Mesendoderm (in vitro differentiated cells): ENCODE measurements around the gene SIRPD.

Experiments used
- DNase-seq: peaks from one replicate; pipeline ENCODE4 v3.0.0; 2013
- H2AK5ac ChIP-seq: 2 replicates; pipeline ENCODE4 v1.6.1; 2013; ENCODE audit warnings: low read length, inconsistent platforms
- H2BK120ac ChIP-seq: 2 replicates; pipeline ENCODE4 v1.6.1; 2013; ENCODE audit warnings: low read depth, mild to moderate bottlenecking, low read length, moderate library complexity, mixed read lengths
- H2BK15ac ChIP-seq: replicated peaks from 2 replicates; pipeline ENCODE4 v1.6.1; 2013; ENCODE audit warnings: low read depth, mild to moderate bottlenecking, moderate library complexity
- H2BK5ac ChIP-seq: 2 replicates; pipeline ENCODE4 v1.6.1; 2013; ENCODE audit warnings: low read length, inconsistent platforms
- H3K18ac ChIP-seq: 2 replicates; pipeline ENCODE4 v1.6.1; 2013; ENCODE audit warnings: mild to moderate bottlenecking, low read length, mixed read lengths
- H3K23ac ChIP-seq: one replicate; pipeline ENCODE4 v1.6.1; 2013; ENCODE audit warnings: low read length
- H3K27ac ChIP-seq: 2 replicates; pipeline ENCODE4 v1.5.1; 2013; ENCODE audit warnings: low read depth, mild to moderate bottlenecking, inconsistent platforms, low read length, moderate library complexity
- H3K27me3 ChIP-seq: 2 replicates; pipeline ENCODE4 v1.6.1; 2013; ENCODE audit warnings: low read length, control low read depth, mild to moderate bottlenecking, inconsistent platforms; ENCODE audit not compliant: insufficient read depth, poor library complexity
- H3K36me3 ChIP-seq: 2 replicates; pipeline ENCODE4 v1.6.1; 2013; ENCODE audit warnings: low read length, inconsistent platforms; ENCODE audit not compliant: control insufficient read depth, insufficient read depth
- H3K4ac ChIP-seq: one replicate; pipeline ENCODE4 v1.6.1; 2013; ENCODE audit warnings: low read depth, mild to moderate bottlenecking, low read length, moderate library complexity
- H3K4me1 ChIP-seq: 2 replicates; pipeline ENCODE4 v1.6.1; 2013; ENCODE audit warnings: low read depth, low read length, inconsistent platforms; ENCODE audit not compliant: control insufficient read depth
- H3K4me2 ChIP-seq: 2 replicates; pipeline ENCODE4 v1.6.1; 2013; ENCODE audit warnings: low read length
- H3K4me3 ChIP-seq: 2 replicates; pipeline ENCODE4 v1.5.1; 2013; ENCODE audit warnings: mild to moderate bottlenecking, low read length
- H3K56ac ChIP-seq: one replicate; pipeline ENCODE4 v1.6.1; 2013; ENCODE audit warnings: low read length
- H3K79me1 ChIP-seq: 2 replicates; pipeline ENCODE4 v1.6.1; 2013; ENCODE audit warnings: low read length, inconsistent platforms
- H3K79me2 ChIP-seq: 2 replicates; pipeline ENCODE4 v1.6.1; 2013; ENCODE audit warnings: mild to moderate bottlenecking, low read length; ENCODE audit not compliant: control insufficient read depth, insufficient read depth
- H3K9ac ChIP-seq: 2 replicates; pipeline ENCODE4 v1.6.1; 2013; ENCODE audit warnings: low read length, inconsistent platforms
- H4K5ac ChIP-seq: one replicate; pipeline ENCODE4 v1.6.1; 2013; ENCODE audit warnings: low read length
- H4K8ac ChIP-seq: one replicate; pipeline ENCODE4 v1.6.1; 2013; ENCODE audit warnings: low read depth, mild to moderate bottlenecking, control low read depth, low read length, moderate library complexity
- WGBS: extraction: QIAGEN DNeasy Blood & Tissue Kit; methylation state at CpG from one replicate; pipeline ENCODE4 v1.1.7; 2013; ENCODE audit warnings: low lambda C conversion rate, missing lambda C conversion rate; ENCODE audit not compliant: insufficient coverage; ENCODE audit errors: extremely low coverage; 5-methylcytosine and 5-hydroxymethylcytosine counted together

SIRPD gene

DNA sequence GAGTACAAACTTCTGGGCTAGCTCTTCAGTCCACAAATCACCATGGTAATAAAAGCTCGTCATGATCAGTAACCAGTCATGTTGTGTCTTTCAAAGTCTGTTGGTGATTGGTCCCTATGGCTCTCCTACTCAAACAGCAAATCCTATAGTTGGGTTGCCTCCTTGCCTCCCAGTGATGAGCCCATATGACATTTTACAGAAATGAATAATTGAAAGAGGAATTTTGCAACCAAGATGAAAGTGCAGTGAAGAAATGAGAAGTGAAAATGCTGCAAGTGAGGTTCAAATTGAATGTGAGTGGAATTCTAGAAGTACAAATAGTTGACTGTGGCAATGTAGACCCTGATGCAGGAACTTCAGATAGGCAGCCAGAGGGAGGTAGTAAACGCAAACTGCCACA lies 5.1 kb upstream of the SIRPD start:
- H3K18ac ChIP-seq = no peak overlapping the region
- no peaks in the 10 kb centered on the region for H3K36me3 ChIP-seq
- no peak overlapping the region for H3K4me3 ChIP-seq
- no peak overlapping the region for H3K56ac ChIP-seq
- no peaks in the 10 kb centered on the region for H3K27me3 ChIP-seq
- H3K79me2 ChIP-seq = no peaks in the 10 kb centered on the region
- H3K4me2 ChIP-seq = no peak overlapping the region
- no peak overlapping the region for H2BK15ac ChIP-seq
- WGBS = no CpG with 5 or more reads among the region's 2 CpGs
- no peak overlapping the region for H3K4ac ChIP-seq
- H4K5ac ChIP-seq = no peak overlapping the region
- no peak overlapping the region for H2BK120ac ChIP-seq
- no peaks in the 10 kb centered on the region for H3K79me1 ChIP-seq
- no peaks in the 10 kb centered on the region for H3K4me1 ChIP-seq
- no peak overlapping the region for H3K9ac ChIP-seq
- H2AK5ac ChIP-seq = no peak overlapping the region
- no peak overlapping the region for H3K27ac ChIP-seq
- no peak for DNase-seq
- no peak overlapping the region for H4K8ac ChIP-seq
- no peak overlapping the region for H2BK5ac ChIP-seq
- H3K23ac ChIP-seq = no peak overlapping the region

DNA sequence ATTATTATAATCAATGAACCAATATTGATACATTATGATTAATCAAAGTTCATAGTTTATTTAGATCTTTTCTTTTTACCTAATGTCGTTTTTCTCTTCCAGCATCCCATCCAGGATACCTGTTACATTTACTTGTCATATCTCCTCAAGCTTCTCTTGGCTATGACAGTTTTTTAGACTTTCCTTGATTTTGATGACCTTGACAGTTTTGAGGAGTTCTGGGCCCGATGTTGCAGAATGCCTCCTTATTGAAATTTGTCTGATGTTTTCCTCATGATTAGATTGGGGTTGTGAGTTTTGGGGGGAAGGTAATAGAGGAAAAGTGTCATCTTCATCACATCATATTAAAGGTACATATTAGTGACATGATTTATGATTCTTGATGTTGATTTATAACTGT lies 3.8 kb upstream of the SIRPD start:
- H3K27ac ChIP-seq = no peak overlapping the region
- no peak overlapping the region for H2AK5ac ChIP-seq
- no peak overlapping the region for H4K5ac ChIP-seq
- no peaks in the 10 kb centered on the region for H3K79me2 ChIP-seq
- no peak for DNase-seq
- H3K23ac ChIP-seq = no peak overlapping the region
- no peak overlapping the region for H3K18ac ChIP-seq
- no peaks in the 10 kb centered on the region for H3K36me3 ChIP-seq
- H3K56ac ChIP-seq = no peak overlapping the region
- H3K79me1 ChIP-seq = no peaks in the 10 kb centered on the region
- no peak overlapping the region for H2BK15ac ChIP-seq
- H3K4me1 ChIP-seq = no peaks in the 10 kb centered on the region
- no peak overlapping the region for H2BK5ac ChIP-seq
- no peak overlapping the region for H3K4me3 ChIP-seq
- H3K4me2 ChIP-seq = no peak overlapping the region
- H4K8ac ChIP-seq = no peak overlapping the region
- H3K9ac ChIP-seq = no peak overlapping the region
- no peaks in the 10 kb centered on the region for H3K27me3 ChIP-seq
- no peak overlapping the region for H2BK120ac ChIP-seq
- no CpG with 5 or more reads among the region's 2 CpGs for WGBS
- no peak overlapping the region for H3K4ac ChIP-seq

DNA sequence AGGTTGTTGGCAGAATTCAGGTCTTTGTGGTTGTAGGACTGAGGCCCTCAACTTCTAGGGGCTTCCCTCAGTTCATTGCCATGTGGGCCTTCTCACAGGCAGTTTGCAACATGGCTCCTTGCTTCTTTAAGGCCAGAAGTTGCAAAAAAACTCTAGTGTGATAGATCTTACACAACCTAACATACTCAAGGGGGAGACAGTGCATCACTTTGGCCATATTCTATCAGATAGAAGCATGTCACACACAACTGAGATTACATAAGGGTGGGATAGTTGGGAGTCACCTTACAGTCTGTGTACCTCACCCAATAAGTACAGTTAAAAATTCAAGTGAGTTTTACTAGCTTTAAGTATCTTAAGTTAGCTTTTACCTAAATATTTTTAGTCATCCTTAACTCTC lies 1.6 kb downstream of the SIRPD start:
- H3K9ac ChIP-seq = no peak overlapping the region
- H3K4ac ChIP-seq = no peak overlapping the region
- H2BK5ac ChIP-seq = no peak overlapping the region
- H3K18ac ChIP-seq = no peak overlapping the region
- H2AK5ac ChIP-seq = no peak overlapping the region
- H3K27me3 ChIP-seq = no peaks in the 10 kb centered on the region
- no peak overlapping the region for H4K5ac ChIP-seq
- H3K23ac ChIP-seq = no peak overlapping the region
- no peaks in the 10 kb centered on the region for H3K36me3 ChIP-seq
- H3K4me2 ChIP-seq = no peak overlapping the region
- no peaks in the 10 kb centered on the region for H3K79me2 ChIP-seq
- no peaks in the 10 kb centered on the region for H3K4me1 ChIP-seq
- no peaks in the 10 kb centered on the region for H3K79me1 ChIP-seq
- H3K56ac ChIP-seq = no peak overlapping the region
- no peak overlapping the region for H2BK120ac ChIP-seq
- no peak for DNase-seq
- H2BK15ac ChIP-seq = no peak overlapping the region
- no peak overlapping the region for H3K4me3 ChIP-seq
- no peak overlapping the region for H4K8ac ChIP-seq
- H3K27ac ChIP-seq = no peak overlapping the region

DNA sequence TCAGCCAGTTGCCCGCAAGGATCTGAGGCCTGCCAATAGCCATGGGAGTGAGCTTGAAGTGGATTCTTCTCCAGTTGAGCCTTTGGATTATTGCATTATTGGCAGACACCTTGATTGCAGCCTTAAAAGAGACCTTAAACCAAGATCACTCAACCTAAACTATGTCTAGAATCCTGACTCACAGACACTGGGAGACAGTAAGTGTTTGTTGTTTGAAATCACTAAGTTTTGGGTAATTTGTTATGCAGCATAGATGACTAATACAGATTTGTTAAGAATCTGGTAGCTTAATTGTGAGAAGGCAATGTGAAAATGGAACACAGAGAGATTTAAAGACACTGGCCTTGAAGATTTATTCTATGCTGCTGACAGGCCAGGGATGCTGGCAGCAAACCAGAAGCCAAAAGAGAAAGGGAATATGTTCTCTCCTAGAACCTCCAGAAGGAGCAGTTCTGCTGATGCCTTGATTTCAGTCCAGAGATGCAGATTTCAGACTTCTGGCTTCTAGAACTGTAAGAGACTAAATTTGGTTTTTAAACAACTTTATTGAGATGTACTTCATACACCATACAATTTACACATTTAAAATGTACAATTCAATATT lies 17.6 kb downstream of the SIRPD start:
- no peak overlapping the region for H3K23ac ChIP-seq
- H3K4me3 ChIP-seq = no peak overlapping the region
- no peak overlapping the region for H4K5ac ChIP-seq
- H3K4me1 ChIP-seq = no peaks in the 10 kb centered on the region
- H3K9ac ChIP-seq = no peak overlapping the region
- no peak overlapping the region for H2BK15ac ChIP-seq
- no peak overlapping the region for H3K4ac ChIP-seq
- H3K79me1 ChIP-seq = no peaks in the 10 kb centered on the region
- no peak overlapping the region for H3K56ac ChIP-seq
- H3K36me3 ChIP-seq = no peaks in the 10 kb centered on the region
- no peak overlapping the region for H2BK120ac ChIP-seq
- WGBS = no CpG with 5 or more reads among the region's 1 CpG
- no peak overlapping the region for H4K8ac ChIP-seq
- no peak for DNase-seq
- H2BK5ac ChIP-seq = no peak overlapping the region
- no peak overlapping the region for H3K18ac ChIP-seq
- no peak overlapping the region for H3K27ac ChIP-seq
- H3K4me2 ChIP-seq = no peak overlapping the region
- no peaks in the 10 kb centered on the region for H3K79me2 ChIP-seq
- H2AK5ac ChIP-seq = no peak overlapping the region
- H3K27me3 ChIP-seq = no peaks in the 10 kb centered on the region

DNA sequence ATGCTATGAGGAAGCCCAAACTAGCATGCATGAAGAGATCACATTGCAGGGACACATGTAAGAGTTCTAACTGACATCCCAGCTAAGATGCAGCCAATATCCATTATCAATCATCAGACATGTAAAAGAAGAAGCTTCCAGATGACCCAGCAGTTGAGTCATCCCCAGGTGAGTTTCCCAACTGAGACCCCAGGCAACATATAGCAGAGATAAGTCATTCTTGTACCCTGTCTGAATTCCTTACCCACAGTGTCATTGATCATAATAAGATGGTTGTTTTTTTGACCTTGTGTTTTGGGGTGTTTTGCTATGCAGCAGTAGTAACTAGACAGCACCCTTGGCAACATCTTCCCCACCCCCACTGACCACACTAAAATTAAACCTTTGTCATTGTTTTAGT lies 18.9 kb downstream of the SIRPD start:
- Histone ChIP-seq H2AK5ac (no peak overlapping the region), H2BK120ac (no peak overlapping the region), H3K4me1 (no peaks in the 10 kb centered on the region), H3K9ac (no peak overlapping the region), H3K4ac (no peak overlapping the region), H3K27me3 (no peaks in the 10 kb centered on the region), H2BK15ac (no peak overlapping the region), H3K36me3 (no peaks in the 10 kb centered on the region), H3K56ac (no peak overlapping the region), H3K18ac (no peak overlapping the region), H4K5ac (no peak overlapping the region), H3K79me2 (no peaks in the 10 kb centered on the region), H3K4me2 (no peak overlapping the region), H4K8ac (no peak overlapping the region), H3K4me3 (no peak overlapping the region), H2BK5ac (no peak overlapping the region), H3K79me1 (no peaks in the 10 kb centered on the region), H3K27ac (no peak overlapping the region), H3K23ac (no peak overlapping the region)
- DNase-seq = no peak

DNA sequence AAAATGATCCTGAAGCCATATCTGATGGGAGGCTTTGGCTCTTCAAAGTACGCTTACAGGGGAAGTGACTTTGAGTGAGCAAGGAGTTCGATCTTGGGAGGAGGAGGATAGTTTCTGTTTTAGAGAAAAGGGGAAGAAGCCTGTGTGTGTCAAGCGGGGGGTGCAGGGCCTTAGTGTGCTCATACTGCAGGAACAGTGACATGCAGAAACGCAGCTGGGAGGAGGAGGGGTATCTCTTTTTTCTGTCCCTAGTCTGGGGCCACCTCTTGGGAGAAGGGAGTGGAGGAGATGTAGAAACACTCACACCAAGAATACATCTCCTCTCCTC lies 19.8 kb downstream of the SIRPD start:
- no peak overlapping the region for H2BK15ac ChIP-seq
- H3K4me2 ChIP-seq = no peak overlapping the region
- H3K18ac ChIP-seq = no peak overlapping the region
- H3K36me3 ChIP-seq = no peaks in the 10 kb centered on the region
- no peak overlapping the region for H2AK5ac ChIP-seq
- no peak for DNase-seq
- WGBS = no CpG with 5 or more reads among the region's 4 CpGs
- no peaks in the 10 kb centered on the region for H3K79me1 ChIP-seq
- no peaks in the 10 kb centered on the region for H3K27me3 ChIP-seq
- H3K4me3 ChIP-seq = no peak overlapping the region
- no peak overlapping the region for H4K8ac ChIP-seq
- no peaks in the 10 kb centered on the region for H3K79me2 ChIP-seq
- no peaks in the 10 kb centered on the region for H3K4me1 ChIP-seq
- H2BK5ac ChIP-seq = no peak overlapping the region
- no peak overlapping the region for H3K23ac ChIP-seq
- no peak overlapping the region for H4K5ac ChIP-seq
- no peak overlapping the region for H3K4ac ChIP-seq
- H3K27ac ChIP-seq = no peak overlapping the region
- no peak overlapping the region for H3K9ac ChIP-seq
- H2BK120ac ChIP-seq = no peak overlapping the region
- H3K56ac ChIP-seq = no peak overlapping the region
